BE2C (cell line): ENCODE measurements around the gene CBR1.

ENCODE experiments used
- DNase-seq: peaks from one replicate; pipeline ENCODE4 v3.0.0-alpha.2; 2020
- H3K27me3 ChIP-seq: fragments of 250-450 bp; sonication (Bioruptor Pico); 2 replicates; pipeline ENCODE4 v1.5.1; 2020; ENCODE audit warnings: mild to moderate bottlenecking
- H3K36me3 ChIP-seq: fragments of 250-450 bp; sonication (Bioruptor Pico); 2 replicates; pipeline ENCODE4 v1.5.1; 2020; ENCODE audit warnings: mild to moderate bottlenecking
- H3K4me1 ChIP-seq: fragments of 250-450 bp; sonication (Bioruptor Pico); 2 replicates; pipeline ENCODE4 v1.5.1; 2020
- H3K4me3 ChIP-seq: 2 replicates; pipeline ENCODE4 v1.5.1; 2011; ENCODE audit warnings: low read depth, low read length
- H3K9me3 ChIP-seq: fragments of 250-450 bp; sonication (Bioruptor Pico); 2 replicates; pipeline ENCODE4 v1.5.1; 2020
- TF ChIP-seq, protein P1 (sequence below): IDR thresholded peaks from 2 replicates; pipeline ENCODE4 v1.5.1; 2012; ENCODE audit warnings: mild to moderate bottlenecking, low read depth, low read length

CBR1 gene

DNA sequence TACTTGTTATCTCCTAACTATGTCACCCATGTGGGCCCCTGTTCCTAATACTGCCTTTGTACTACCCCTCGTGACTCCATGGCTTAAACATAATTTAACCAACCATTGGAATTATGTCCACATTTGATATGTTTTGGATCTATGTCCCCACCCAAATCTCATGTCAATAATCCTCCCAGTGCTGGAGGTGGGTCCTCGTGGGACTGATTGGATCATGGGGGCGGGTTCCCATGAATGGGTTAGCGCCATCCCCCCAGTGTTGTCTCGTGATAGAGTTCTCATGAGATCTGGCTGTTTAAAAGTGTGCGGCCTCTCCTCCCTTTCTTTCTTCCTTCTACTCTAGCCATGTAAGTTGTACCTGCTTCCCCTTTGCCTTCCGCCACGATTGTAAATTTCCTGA is 9.8 kb downstream of the CBR1 start:
- TF ChIP-seq, protein P1, sequence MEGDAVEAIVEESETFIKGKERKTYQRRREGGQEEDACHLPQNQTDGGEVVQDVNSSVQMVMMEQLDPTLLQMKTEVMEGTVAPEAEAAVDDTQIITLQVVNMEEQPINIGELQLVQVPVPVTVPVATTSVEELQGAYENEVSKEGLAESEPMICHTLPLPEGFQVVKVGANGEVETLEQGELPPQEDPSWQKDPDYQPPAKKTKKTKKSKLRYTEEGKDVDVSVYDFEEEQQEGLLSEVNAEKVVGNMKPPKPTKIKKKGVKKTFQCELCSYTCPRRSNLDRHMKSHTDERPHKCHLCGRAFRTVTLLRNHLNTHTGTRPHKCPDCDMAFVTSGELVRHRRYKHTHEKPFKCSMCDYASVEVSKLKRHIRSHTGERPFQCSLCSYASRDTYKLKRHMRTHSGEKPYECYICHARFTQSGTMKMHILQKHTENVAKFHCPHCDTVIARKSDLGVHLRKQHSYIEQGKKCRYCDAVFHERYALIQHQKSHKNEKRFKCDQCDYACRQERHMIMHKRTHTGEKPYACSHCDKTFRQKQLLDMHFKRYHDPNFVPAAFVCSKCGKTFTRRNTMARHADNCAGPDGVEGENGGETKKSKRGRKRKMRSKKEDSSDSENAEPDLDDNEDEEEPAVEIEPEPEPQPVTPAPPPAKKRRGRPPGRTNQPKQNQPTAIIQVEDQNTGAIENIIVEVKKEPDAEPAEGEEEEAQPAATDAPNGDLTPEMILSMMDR: no peak
- no peaks in the 10 kb centered on the region for H3K9me3 ChIP-seq
- no peak for DNase-seq
- H3K4me3 ChIP-seq: no peak overlapping the region
- H3K36me3 ChIP-seq: no peaks in the 10 kb centered on the region
- no peaks in the 10 kb centered on the region for H3K4me1 ChIP-seq
- H3K27me3 ChIP-seq: no peaks in the 10 kb centered on the region

DNA sequence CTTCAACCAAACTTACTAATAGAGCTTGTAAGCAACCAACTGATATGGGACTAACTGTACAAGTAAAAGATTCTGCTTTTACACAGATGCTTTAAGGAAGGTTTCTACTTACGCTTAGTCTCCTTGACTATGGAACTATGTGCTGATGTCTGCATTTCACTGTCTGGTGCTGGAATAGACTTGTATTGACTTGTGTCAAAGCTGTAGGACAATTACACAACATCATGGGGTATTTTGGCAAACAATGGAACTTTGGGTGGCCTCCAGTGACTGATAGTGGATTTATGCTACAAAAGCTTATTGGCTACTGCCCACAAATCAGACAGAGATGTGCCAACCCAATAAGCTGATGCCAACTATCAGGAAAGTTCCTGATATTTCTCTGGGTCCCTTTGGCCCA is 10.6 kb downstream of the CBR1 start:
- Histone ChIP-seq H3K36me3 (no peaks in the 10 kb centered on the region), H3K4me1 (no peaks in the 10 kb centered on the region), H3K27me3 (no peaks in the 10 kb centered on the region), H3K9me3 (no peaks in the 10 kb centered on the region), H3K4me3 (no peak overlapping the region)
- TF ChIP-seq, protein P1: no peak
- no peak for DNase-seq

DNA sequence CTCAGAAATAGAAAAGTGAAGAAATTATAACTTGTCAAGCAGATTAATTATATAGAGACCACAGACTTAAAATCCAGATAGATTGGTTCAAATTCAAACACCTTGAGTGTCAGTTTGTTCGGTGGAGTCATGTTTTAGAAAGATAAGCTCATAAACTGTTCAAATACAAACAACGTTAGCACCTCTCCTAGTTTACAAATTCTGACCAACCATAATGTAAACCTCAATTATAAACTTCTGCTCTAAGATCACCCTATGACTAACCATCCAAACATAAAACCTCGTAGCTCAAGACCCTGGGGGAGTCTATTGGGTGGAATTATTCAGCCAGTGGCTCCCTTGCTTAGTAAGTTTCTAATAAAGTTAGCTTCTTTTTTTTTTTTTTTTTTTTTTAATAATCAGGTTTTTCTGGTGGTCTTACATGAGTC is 12.4 kb downstream of the CBR1 start:
- TF ChIP-seq, protein P1: no peak
- Histone ChIP-seq H3K9me3 (no peaks in the 10 kb centered on the region), H3K4me3 (no peak overlapping the region), H3K4me1 (no peaks in the 10 kb centered on the region), H3K36me3 (no peaks in the 10 kb centered on the region), H3K27me3 (no peaks in the 10 kb centered on the region)
- no peak for DNase-seq

DNA sequence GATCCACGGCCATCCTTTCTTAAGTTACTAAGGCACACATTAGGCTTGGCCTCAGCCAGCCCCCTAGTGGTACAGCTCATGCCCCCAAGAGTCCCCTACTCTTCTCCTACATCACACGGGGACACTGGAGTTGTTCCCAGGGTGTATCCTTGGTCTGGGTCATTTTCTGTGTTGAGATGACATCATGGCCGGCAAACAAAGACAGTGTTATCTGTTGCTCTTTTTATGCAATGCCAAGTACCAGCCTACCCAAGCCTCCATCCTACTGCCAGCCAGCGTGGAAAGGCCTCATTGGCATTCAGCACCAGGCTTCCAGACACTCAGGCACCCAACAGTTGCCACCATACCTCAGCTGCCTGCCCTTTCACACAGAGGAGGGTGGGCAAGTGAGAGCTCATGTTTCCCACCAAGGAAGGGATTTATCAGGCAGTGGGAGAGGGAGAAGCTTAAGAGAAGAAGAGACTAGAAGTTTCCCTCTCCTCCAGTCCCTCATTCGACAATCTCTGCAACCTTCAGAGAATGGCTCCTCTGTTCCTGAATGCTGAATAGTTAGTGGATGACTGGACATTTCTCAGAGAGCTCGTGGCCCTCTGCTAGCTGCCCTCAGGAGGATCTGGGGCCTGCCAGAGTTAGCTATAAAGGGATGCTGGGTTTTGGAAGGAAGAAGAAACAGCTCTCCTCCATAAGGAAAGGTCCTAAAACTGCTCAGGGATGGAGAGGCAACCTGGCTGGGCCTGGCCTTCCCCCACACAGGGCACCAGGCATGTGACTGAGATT is 17.7 kb downstream of the CBR1 start:
- DNase-seq: no peak
- TF ChIP-seq, protein P1: peak; percentile 37
- Histone ChIP-seq H3K9me3 (no peaks in the 10 kb centered on the region), H3K4me3 (no peak overlapping the region), H3K4me1 (no peaks in the 10 kb centered on the region), H3K36me3 (no peaks in the 10 kb centered on the region), H3K27me3 (no peaks in the 10 kb centered on the region)

DNA sequence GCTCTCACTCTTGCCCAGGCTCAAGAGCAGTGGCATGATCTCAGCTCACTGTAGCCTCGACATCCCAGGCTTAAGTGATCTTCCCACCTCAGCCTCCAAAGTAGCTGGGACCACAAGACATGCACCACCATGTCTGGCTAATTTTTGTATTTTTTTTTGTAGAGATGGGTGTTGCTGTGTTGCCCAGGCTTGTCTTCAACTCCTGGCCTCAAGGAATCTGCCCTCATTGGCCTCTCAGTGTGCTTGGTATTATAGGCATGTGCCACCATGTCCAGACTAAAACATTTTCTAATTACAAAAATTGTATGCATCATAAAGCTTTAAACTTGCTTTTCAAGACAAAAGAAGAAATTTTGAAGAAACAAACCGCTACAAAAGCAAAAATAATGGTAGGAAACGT is 20.1 kb downstream of the CBR1 start:
- no peak for DNase-seq
- TF ChIP-seq, protein P1: no peak
- Histone ChIP-seq H3K36me3 (no peaks in the 10 kb centered on the region), H3K4me3 (no peak overlapping the region), H3K9me3 (no peaks in the 10 kb centered on the region), H3K27me3 (peaks cover 4% of the 10 kb centered on the region; the same call in 1 of the 2 replicates), H3K4me1 (no peaks in the 10 kb centered on the region)

DNA sequence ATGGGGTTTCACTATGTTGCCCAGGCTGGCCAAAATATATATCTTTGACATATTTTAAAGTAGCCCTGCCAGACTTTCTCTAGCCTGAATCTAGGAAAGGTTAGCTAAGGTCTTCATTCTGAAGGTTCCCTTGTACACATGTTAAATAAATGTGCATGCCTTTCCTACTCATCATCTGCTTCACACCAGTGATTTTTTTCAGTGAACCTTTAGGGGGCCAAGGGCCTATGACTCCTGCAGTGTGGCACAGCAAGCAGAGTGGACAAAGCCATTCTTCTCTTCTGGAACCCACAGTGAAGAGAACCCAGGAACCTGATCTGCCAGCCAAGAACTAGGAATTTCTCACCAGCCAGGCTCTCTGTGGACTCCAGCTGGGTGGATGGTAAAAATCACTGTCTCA is 22.9 kb downstream of the CBR1 start:
- no peak for DNase-seq

More for the DNA sequence above, 22.9 kb downstream of the CBR1 start:
- H3K4me3 ChIP-seq: no peak overlapping the region
- no peaks in the 10 kb centered on the region for H3K4me1 ChIP-seq
- H3K36me3 ChIP-seq: no peaks in the 10 kb centered on the region
- TF ChIP-seq, protein P1: no peak
- peaks cover 4% of the 10 kb centered on the region; the same call in 1 of the 2 replicates for H3K27me3 ChIP-seq
- no peaks in the 10 kb centered on the region for H3K9me3 ChIP-seq
